Bronchial epithelial cell (primary cell): ENCODE data around the gene SOBP. TPM values are rescaled to one million over a fixed set of nuclear protein-coding genes. Genes with fewer than 3 reads are reported as not detected.

Experiments used
- DNase-seq: peaks from one replicate; pipeline ENCODE4 v3.0.0-alpha.2; 2010; ENCODE audit warnings: low read depth
- FAIRE-seq: peaks from 2 replicates; lab custom pipeline; 2011; peaks lifted over from hg19 to GRCh38; lab: Jason Lieb, UNC
- H3K27me3 ChIP-seq: 2 replicates; pipeline ENCODE4 v1.5.1; 2011; ENCODE audit warnings: low read length; ENCODE audit not compliant: control insufficient read depth, insufficient read depth
- H3K36me3 ChIP-seq: 2 replicates; pipeline ENCODE4 v1.5.1; 2011; ENCODE audit warnings: low read length; ENCODE audit not compliant: control insufficient read depth, insufficient read depth
- H3K4me3 ChIP-seq: 2 replicates; pipeline ENCODE4 v1.5.1; 2011; ENCODE audit warnings: mild to moderate bottlenecking, low read depth, low read length, control low read depth
- total RNA-seq: library from RNA; depleted of rRNA; stranded (reverse); fragments of >200 nt; gene quantifications from 2 replicates; pipeline ENCODE4 v1.2.1, GENCODE V29; 2014
- TF ChIP-seq, protein P1 (sequence below): IDR thresholded peaks from 2 replicates; pipeline ENCODE4 v1.5.1; 2011; ENCODE audit warnings: mild to moderate bottlenecking, moderate library complexity, low read length, control low read depth, inconsistent platforms; ENCODE audit not compliant: insufficient read depth, severe bottlenecking

The SOBP gene
- total RNA-seq, 1 donor from 2014 or later, result 0.26 TPM

DNA sequence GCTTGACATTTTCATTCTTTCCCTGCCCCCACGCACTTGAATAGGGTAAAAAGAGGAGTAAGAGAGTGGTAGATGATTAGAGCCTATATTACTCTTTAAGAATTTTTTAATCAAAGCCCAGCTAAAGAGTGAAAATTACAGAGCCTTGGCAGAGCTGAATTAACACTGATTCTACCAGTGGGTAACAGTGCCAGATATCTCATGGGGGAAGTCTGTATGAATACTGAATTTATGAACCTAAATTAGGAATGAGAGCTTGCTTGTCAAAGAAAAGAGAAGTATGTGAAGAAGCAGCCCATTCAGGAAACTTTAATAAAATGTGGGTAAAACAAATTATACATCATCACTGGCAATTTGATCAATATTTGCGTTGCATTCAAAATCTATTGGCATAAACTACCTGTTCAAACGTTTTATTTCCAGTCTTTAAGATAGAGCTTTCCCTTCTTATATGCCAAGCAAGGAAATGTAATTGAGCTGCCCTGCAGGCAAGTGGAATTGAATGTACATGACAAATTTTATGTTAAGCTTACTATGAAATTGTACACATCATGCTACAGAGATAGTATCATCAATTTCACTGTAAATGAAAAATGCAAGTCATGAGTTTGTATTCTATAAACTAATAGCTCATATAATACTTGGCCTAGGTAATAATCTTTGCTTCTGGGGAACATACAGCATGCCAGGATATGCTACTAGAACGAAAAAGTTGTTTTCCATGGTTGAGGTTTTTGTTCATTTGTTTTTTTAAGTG, 14.5 kb downstream of the SOBP start:
- no peak for DNase-seq
- H3K36me3 ChIP-seq, result no peaks in the 10 kb centered on the region
- no peak overlapping the region for H3K4me3 ChIP-seq
- no peak for FAIRE-seq
- TF ChIP-seq, protein P1, sequence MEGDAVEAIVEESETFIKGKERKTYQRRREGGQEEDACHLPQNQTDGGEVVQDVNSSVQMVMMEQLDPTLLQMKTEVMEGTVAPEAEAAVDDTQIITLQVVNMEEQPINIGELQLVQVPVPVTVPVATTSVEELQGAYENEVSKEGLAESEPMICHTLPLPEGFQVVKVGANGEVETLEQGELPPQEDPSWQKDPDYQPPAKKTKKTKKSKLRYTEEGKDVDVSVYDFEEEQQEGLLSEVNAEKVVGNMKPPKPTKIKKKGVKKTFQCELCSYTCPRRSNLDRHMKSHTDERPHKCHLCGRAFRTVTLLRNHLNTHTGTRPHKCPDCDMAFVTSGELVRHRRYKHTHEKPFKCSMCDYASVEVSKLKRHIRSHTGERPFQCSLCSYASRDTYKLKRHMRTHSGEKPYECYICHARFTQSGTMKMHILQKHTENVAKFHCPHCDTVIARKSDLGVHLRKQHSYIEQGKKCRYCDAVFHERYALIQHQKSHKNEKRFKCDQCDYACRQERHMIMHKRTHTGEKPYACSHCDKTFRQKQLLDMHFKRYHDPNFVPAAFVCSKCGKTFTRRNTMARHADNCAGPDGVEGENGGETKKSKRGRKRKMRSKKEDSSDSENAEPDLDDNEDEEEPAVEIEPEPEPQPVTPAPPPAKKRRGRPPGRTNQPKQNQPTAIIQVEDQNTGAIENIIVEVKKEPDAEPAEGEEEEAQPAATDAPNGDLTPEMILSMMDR, result no peak
- H3K27me3 ChIP-seq, result no peaks in the 10 kb centered on the region

DNA sequence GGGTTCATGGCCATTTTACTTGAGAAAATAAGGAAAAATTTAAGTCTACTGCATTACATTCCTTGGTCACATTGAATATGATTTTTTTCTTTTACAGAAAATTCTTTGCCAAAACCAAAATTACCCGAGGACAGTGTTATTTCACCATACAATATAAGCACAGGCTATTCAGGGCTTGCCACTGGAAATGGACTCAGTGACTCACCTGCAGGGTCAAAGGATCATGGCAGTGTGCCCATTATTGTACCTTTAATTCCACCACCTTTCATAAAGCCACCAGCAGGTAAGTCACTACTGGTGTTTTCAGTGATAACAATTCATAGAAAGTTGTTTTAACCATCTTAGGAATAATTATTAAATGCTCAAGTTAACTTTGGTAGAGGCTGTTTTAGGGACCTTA, 16.2 kb downstream of the SOBP start:
- TF ChIP-seq, protein P1, result no peak
- DNase-seq (peak; percentile 59), FAIRE-seq (no peak)
- Histone ChIP-seq H3K27me3 (no peaks in the 10 kb centered on the region), H3K36me3 (no peaks in the 10 kb centered on the region), H3K4me3 (no peak overlapping the region)

DNA sequence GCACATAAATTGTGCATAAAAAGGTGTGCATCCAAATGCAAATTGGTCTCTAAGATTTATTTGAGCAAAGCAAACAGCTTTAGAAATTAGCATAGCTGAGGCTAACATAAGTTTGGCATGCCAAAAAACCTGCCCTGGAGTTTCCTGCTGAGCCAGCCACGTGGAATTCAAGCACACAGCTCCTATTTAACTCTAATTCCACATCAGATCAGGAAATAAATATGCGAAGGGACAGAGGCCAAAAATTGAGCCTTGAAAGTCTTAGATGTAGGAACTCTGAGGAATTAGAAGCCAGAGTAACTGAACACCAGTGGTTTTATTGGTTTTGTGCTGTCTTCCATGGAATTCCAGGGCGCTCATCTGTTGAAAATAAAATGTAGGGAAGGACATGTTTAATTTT, 19.6 kb downstream of the SOBP start:
- TF ChIP-seq, protein P1, result no peak
- H3K4me3 ChIP-seq, result no peak overlapping the region
- H3K36me3 ChIP-seq, result no peaks in the 10 kb centered on the region
- H3K27me3 ChIP-seq, result no peaks in the 10 kb centered on the region
- no peak for DNase-seq
- FAIRE-seq, result no peak

DNA sequence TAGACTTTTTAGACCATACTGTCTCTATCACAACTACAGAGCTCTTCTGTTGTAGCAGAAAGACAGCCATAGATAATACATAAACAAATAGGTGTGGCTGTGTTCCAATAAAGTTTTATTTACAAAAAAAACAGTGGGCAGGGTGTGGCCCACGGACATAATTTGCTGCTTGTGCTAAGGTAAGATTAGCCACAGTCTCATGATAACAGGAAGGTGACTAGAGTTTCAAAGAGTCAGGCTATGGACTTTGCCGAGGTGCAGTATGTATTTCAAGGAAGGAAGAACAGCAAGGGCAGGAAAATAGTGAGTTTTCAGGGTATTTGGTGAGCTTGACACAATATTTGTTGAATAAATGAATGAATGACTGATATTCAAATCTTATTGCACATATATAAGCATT, 20.2 kb downstream of the SOBP start:
- Histone ChIP-seq H3K4me3 (no peak overlapping the region), H3K27me3 (no peaks in the 10 kb centered on the region), H3K36me3 (no peaks in the 10 kb centered on the region)
- FAIRE-seq (no peak), DNase-seq (no peak)
- TF ChIP-seq, protein P1, result no peak

DNA sequence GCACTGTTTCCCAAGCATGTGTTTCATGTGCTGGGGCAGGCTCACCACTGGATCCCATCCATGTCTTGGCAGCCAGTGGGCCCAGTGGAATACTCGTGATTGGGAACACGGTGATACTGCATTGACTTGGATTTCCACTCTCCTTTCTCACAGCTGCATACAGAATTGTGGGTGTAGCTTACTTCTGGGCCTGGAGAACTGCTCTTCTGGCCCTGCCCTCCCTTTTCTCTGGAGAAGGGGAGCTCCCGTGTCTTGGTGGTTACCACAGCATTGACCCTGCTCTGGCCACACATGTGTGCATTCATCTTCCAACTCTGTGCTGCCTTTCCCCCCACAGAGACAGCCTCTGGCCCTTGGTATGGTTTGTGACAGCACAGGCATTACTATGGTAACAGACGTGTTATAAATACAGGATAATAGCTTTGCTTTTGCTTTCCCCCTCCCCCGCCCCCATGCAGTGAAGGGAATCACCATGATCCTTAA, 21.6 kb downstream of the SOBP start:
- Histone ChIP-seq H3K4me3 (no peak overlapping the region), H3K27me3 (no peaks in the 10 kb centered on the region), H3K36me3 (no peaks in the 10 kb centered on the region)
- no peak for DNase-seq
- TF ChIP-seq, protein P1, result no peak
- no peak for FAIRE-seq
